MM.1S (cell line): ENCODE results near the gene MYO16.

Experiments
- DNase-seq: peaks from one replicate; pipeline ENCODE4 v3.0.0-alpha.2; 2015
- H2AFZ ChIP-seq: fragments of 300-600 bp; sonication (generic); 2 replicates; pipeline ENCODE4 v1.6.0; 2016; ENCODE audit warnings: antibody characterized with exemption, low read length
- H3F3A ChIP-seq: fragments of 300-600 bp; sonication (generic); 2 replicates; pipeline ENCODE4 v1.6.1; 2016; ENCODE audit warnings: mild to moderate bottlenecking, antibody characterized with exemption, low read length, moderate library complexity, mixed read lengths; ENCODE audit not compliant: insufficient read depth
- H3K27ac ChIP-seq: fragments of 300-600 bp; sonication (generic); 2 replicates; pipeline ENCODE4 v1.5.1; 2016; ENCODE audit warnings: mild to moderate bottlenecking, low read length
- H3K27me3 ChIP-seq: fragments of 300-600 bp; sonication (generic); replicated peaks from 2 replicates; pipeline ENCODE4 v1.6.0; 2016; ENCODE audit warnings: low read length; ENCODE audit not compliant: insufficient read depth
- H3K36me3 ChIP-seq: fragments of 300-600 bp; sonication (generic); replicated peaks from 2 replicates; pipeline ENCODE4 v1.6.1; 2016; ENCODE audit warnings: mild to moderate bottlenecking, low read length, mixed read lengths; ENCODE audit not compliant: insufficient read depth
- H3K4me1 ChIP-seq: fragments of 300-600 bp; sonication (generic); 2 replicates; pipeline ENCODE4 v1.6.1; 2016; ENCODE audit warnings: low read length, mixed read lengths
- H3K4me2 ChIP-seq: fragments of 300-600 bp; sonication (generic); 2 replicates; pipeline ENCODE4 v1.6.0; 2016; ENCODE audit warnings: low read depth, low read length
- H3K4me3 ChIP-seq: fragments of 300-600 bp; sonication (generic); 2 replicates; pipeline ENCODE4 v1.5.1; 2016; ENCODE audit warnings: low read length, mixed read lengths
- H3K79me2 ChIP-seq: fragments of 300-600 bp; sonication (generic); 2 replicates; pipeline ENCODE4 v1.6.1; 2016; ENCODE audit warnings: mixed run types, low read length, mixed read lengths
- H3K9ac ChIP-seq: fragments of 300-600 bp; sonication (generic); 2 replicates; pipeline ENCODE4 v1.6.1; 2016; ENCODE audit warnings: low read length, mixed read lengths
- H3K9me2 ChIP-seq: fragments of 300-600 bp; sonication (generic); replicated peaks from 2 replicates; pipeline ENCODE4 v1.6.1; 2016; ENCODE audit warnings: mild to moderate bottlenecking, low read length, mixed read lengths; ENCODE audit not compliant: insufficient read depth
- H3K9me3 ChIP-seq: fragments of 300-600 bp; sonication (generic); replicated peaks from 2 replicates; pipeline ENCODE4 v1.6.1; 2016; ENCODE audit warnings: mild to moderate bottlenecking, low read length, mixed read lengths; ENCODE audit not compliant: insufficient read depth
- H4K20me1 ChIP-seq: fragments of 300-600 bp; sonication (generic); 2 replicates; pipeline ENCODE4 v1.6.1; 2016; ENCODE audit warnings: mild to moderate bottlenecking, low read length, moderate library complexity, mixed read lengths; ENCODE audit not compliant: insufficient read depth
- EZH2 ChIP-seq: fragments of 300-600 bp; sonication (generic); optimal IDR thresholded peaks from 2 replicates; pipeline ENCODE3; 2017; ENCODE audit warnings: low read depth, mild to moderate bottlenecking, antibody characterized with exemption, low read length, mixed read lengths
- EZH2phosphoT487 ChIP-seq: fragments of 300-600 bp; sonication (generic); IDR thresholded peaks from 2 replicates; pipeline ENCODE4 v1.6.1; 2018; ENCODE audit warnings: antibody characterized with exemption, low read length
- TF ChIP-seq, protein P1 (sequence below): fragments of 300-600 bp; sonication (generic); IDR thresholded peaks from 2 replicates; pipeline ENCODE4 v1.5.1; 2016; ENCODE audit warnings: antibody characterized with exemption, low read length, mixed read lengths

MYO16 gene

DNA sequence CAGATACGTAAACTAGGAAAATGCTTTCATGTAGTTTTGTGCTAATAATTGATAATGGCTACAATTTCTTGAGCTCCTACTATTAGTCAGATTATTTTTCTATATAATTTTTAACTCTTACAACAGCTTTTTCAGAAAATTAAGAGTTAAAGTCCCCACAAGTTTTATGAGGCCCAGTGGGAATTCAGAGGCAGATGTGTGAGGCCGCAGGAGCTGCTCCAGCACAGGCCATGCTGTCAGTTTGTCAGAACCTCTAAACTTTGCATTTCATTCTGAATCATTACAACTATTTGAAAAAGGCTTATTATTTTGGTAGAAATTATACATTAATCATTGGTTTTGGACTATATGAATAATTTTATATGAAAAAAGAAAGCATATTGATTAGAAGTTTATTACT is 370.8 kb downstream of the MYO16 start:
- H3K79me2 ChIP-seq: no peaks in the 10 kb centered on the region
- no peak overlapping the region for H3K4me3 ChIP-seq
- no peak for DNase-seq
- H3K36me3 ChIP-seq: no peaks in the 10 kb centered on the region
- no peak overlapping the region for H3K27ac ChIP-seq
- H3K27me3 ChIP-seq: no peaks in the 10 kb centered on the region
- H3K9me3 ChIP-seq: no peaks in the 10 kb centered on the region
- no peak overlapping the region for H2AFZ ChIP-seq
- H3K4me2 ChIP-seq: no peak overlapping the region
- no peaks in the 10 kb centered on the region for H4K20me1 ChIP-seq
- H3K9me2 ChIP-seq: no peaks in the 10 kb centered on the region
- no peaks in the 10 kb centered on the region for H3F3A ChIP-seq
- no peak overlapping the region for H3K9ac ChIP-seq
- H3K4me1 ChIP-seq: no peaks in the 10 kb centered on the region
- TF ChIP-seq EZH2 (no peak), EZH2phosphoT487 (no peak)
- TF ChIP-seq, protein P1, sequence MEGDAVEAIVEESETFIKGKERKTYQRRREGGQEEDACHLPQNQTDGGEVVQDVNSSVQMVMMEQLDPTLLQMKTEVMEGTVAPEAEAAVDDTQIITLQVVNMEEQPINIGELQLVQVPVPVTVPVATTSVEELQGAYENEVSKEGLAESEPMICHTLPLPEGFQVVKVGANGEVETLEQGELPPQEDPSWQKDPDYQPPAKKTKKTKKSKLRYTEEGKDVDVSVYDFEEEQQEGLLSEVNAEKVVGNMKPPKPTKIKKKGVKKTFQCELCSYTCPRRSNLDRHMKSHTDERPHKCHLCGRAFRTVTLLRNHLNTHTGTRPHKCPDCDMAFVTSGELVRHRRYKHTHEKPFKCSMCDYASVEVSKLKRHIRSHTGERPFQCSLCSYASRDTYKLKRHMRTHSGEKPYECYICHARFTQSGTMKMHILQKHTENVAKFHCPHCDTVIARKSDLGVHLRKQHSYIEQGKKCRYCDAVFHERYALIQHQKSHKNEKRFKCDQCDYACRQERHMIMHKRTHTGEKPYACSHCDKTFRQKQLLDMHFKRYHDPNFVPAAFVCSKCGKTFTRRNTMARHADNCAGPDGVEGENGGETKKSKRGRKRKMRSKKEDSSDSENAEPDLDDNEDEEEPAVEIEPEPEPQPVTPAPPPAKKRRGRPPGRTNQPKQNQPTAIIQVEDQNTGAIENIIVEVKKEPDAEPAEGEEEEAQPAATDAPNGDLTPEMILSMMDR: no peak

DNA sequence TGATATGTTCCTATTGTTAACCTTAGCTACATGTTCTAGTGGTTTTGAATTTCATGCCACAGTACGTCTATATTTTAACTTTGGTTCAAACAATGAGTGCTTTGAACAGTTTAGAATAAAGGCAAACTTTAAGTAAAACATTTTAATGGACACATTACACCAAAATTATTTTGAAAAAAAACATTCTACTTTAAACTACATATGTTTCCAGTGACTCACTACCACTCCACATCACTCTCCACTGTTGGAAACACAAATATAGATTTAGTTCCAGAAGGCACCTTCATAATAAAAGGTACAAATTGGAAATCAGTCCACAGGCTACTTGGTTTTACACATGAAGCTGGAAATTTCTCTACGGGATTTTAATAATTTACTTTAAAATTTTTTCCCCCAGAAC is 373.5 kb downstream of the MYO16 start:
- H3K9me2 ChIP-seq: no peaks in the 10 kb centered on the region

DNA sequence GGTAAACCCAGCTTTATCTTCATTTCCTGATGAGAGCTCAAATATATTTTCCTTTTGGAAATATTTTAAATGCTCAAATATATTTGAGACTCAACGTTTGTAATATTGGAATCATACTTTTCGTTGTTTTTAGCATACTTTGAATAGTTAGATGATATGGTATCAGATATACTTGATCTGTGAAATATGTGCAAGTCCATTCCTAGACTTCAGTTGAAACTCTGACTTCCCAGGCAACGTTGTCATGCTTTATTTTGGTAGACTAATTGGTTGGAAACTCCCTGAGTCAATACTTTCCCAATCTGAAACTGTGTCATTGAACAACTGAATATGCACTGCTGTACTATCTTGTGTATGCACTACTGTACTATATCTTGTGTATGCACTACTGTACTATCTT is 378.5 kb downstream of the MYO16 start:
- no peak for DNase-seq
- H3F3A ChIP-seq: no peaks in the 10 kb centered on the region
- no peaks in the 10 kb centered on the region for H3K27me3 ChIP-seq

More for the DNA sequence above, 373.5 kb downstream of the MYO16 start:
- H3K4me2 ChIP-seq: no peak overlapping the region
- H2AFZ ChIP-seq: no peak overlapping the region
- H3K9me3 ChIP-seq: no peaks in the 10 kb centered on the region
- no peaks in the 10 kb centered on the region for H3K79me2 ChIP-seq
- H4K20me1 ChIP-seq: no peaks in the 10 kb centered on the region
- H3K4me1 ChIP-seq: no peaks in the 10 kb centered on the region
- H3K27ac ChIP-seq: no peak overlapping the region
- H3F3A ChIP-seq: no peaks in the 10 kb centered on the region
- H3K9ac ChIP-seq: no peak overlapping the region
- no peak for DNase-seq
- H3K4me3 ChIP-seq: no peak overlapping the region
- no peaks in the 10 kb centered on the region for H3K36me3 ChIP-seq
- TF ChIP-seq, protein P1: no peak
- TF ChIP-seq EZH2 (no peak), EZH2phosphoT487 (no peak)
- no peaks in the 10 kb centered on the region for H3K27me3 ChIP-seq

More for the DNA sequence above, 378.5 kb downstream of the MYO16 start:
- H3K9me2 ChIP-seq: no peaks in the 10 kb centered on the region
- no peaks in the 10 kb centered on the region for H3K4me1 ChIP-seq
- H2AFZ ChIP-seq: no peak overlapping the region
- no peaks in the 10 kb centered on the region for H3K9me3 ChIP-seq
- no peak overlapping the region for H3K4me3 ChIP-seq
- H3K79me2 ChIP-seq: no peaks in the 10 kb centered on the region
- H3K36me3 ChIP-seq: no peaks in the 10 kb centered on the region
- H3K9ac ChIP-seq: no peak overlapping the region
- TF ChIP-seq EZH2 (no peak), EZH2phosphoT487 (no peak)
- TF ChIP-seq, protein P1: no peak
- H3K4me2 ChIP-seq: no peak overlapping the region
- no peak overlapping the region for H3K27ac ChIP-seq
- H4K20me1 ChIP-seq: no peaks in the 10 kb centered on the region
